Liver (tissue), 9 donors: Measurements from ENCODE around the gene TMEM123. TPM values are rescaled to one million over a fixed set of nuclear protein-coding genes. Genes with fewer than 3 reads are reported as not detected.
A peak's percentile ranks its signal among the peaks of the same experiment; 100 is the strongest.

Experiments
- DNase-seq: peaks from one replicate; pipeline ENCODE4 v3.0.0-alpha.2; 2017; ENCODE audit warnings: low spot score
- H3K27ac ChIP-seq, 2 donors: one replicate each; pipeline ENCODE4 v1.7.0; 2013; ENCODE audit warnings: inconsistent platforms in 2 of 2, low read length in 2 of 2, control low read depth in 1 of 2, low read depth in 1 of 2, mild to moderate bottlenecking in 1 of 2
- H3K27me3 ChIP-seq, 4 donors: one replicate each; pipeline versions ENCODE4 v1.6.1 to v1.7.0; 2013; ENCODE audit warnings: low read length in 3 of 4, inconsistent platforms in 1 of 4, mild to moderate bottlenecking in 1 of 4, moderate library complexity in 1 of 4; ENCODE audit not compliant: control insufficient read depth in 4 of 4, insufficient read depth in 4 of 4
- H3K36me3 ChIP-seq, 4 donors: one replicate each; pipeline versions ENCODE4 v1.6.1 to v1.7.0; 2013; ENCODE audit warnings: low read length in 3 of 4, mild to moderate bottlenecking in 3 of 4, low read depth in 1 of 4, moderate library complexity in 1 of 4; ENCODE audit not compliant: control insufficient read depth in 4 of 4, insufficient read depth in 3 of 4
- H3K4me1 ChIP-seq, 4 donors: one replicate each; pipeline versions ENCODE4 v1.6.1 to v1.7.0; 2013; ENCODE audit warnings: low read length in 3 of 4, mild to moderate bottlenecking in 3 of 4, moderate library complexity in 1 of 4; ENCODE audit not compliant: control insufficient read depth in 4 of 4, insufficient read depth in 4 of 4
- H3K4me3 ChIP-seq, 3 donors: one replicate each; pipeline versions ENCODE4 v1.6.1 to v1.7.0; 2013; ENCODE audit warnings: low read length in 3 of 3, control low read depth in 1 of 3, low read depth in 1 of 3, mild to moderate bottlenecking in 1 of 3
- H3K9ac ChIP-seq, 2 donors: one replicate each; pipeline ENCODE4 v1.7.0; 2013; ENCODE audit warnings: low read length in 2 of 2, mild to moderate bottlenecking in 2 of 2, moderate library complexity in 2 of 2, control low read depth in 1 of 2, low read depth in 1 of 2
- H3K9me3 ChIP-seq, 4 donors: one replicate each; pipeline versions ENCODE4 v1.6.1 to v1.7.0; 2013; ENCODE audit warnings: low read length in 3 of 4; ENCODE audit not compliant: control insufficient read depth in 4 of 4
- EGR1 ChIP-seq, 2 donors: IDR thresholded peaks; 2 replicates each; pipeline ENCODE4 v1.6.1; 2016 to 2018; ENCODE audit warnings: antibody characterized with exemption in 2 of 2, low read depth in 2 of 2
- FOXA1 ChIP-seq: IDR thresholded peaks from 2 replicates; pipeline ENCODE4 v1.6.1; 2016; ENCODE audit warnings: antibody characterized with exemption
- FOXA2 ChIP-seq: IDR thresholded peaks from 2 replicates; pipeline ENCODE4 v1.6.1; 2016; ENCODE audit warnings: antibody characterized with exemption
- GABPA ChIP-seq, 2 donors: IDR thresholded peaks in 1 of 2; conservative IDR thresholded peaks in 1 of 2; 2 replicates each; pipeline ENCODE4 v1.6.1; 2016; ENCODE audit warnings: antibody characterized with exemption in 2 of 2, mild to moderate bottlenecking in 1 of 2, moderate library complexity in 1 of 2
- HNF4A ChIP-seq, 2 donors: conservative IDR thresholded peaks; 2 replicates each; pipeline ENCODE4 v1.6.1; 2016; ENCODE audit warnings: antibody characterized with exemption in 2 of 2, mild to moderate bottlenecking in 2 of 2
- HNF4G ChIP-seq: IDR thresholded peaks from 2 replicates; pipeline ENCODE4 v1.6.1; 2016; ENCODE audit warnings: antibody characterized with exemption
- JUND ChIP-seq, 2 donors: IDR thresholded peaks; 2 replicates each; pipeline ENCODE4 v1.6.1; 2016; ENCODE audit warnings: antibody characterized with exemption in 2 of 2
- NR2F2 ChIP-seq: IDR thresholded peaks from 2 replicates; pipeline ENCODE4 v1.6.1; 2016; ENCODE audit warnings: antibody characterized with exemption
- RAD21 ChIP-seq, 2 donors: IDR thresholded peaks; 2 replicates each; pipeline ENCODE4 v1.6.1; 2016; ENCODE audit warnings: antibody characterized with exemption in 2 of 2, mild to moderate bottlenecking in 2 of 2
- RXRA ChIP-seq, 2 donors: IDR thresholded peaks; 2 replicates each; pipeline ENCODE4 v1.6.1; 2017 to 2018; ENCODE audit warnings: antibody characterized with exemption in 2 of 2, mild to moderate bottlenecking in 1 of 2
- SP1 ChIP-seq: IDR thresholded peaks from 2 replicates; pipeline ENCODE4 v1.6.1; 2018; ENCODE audit warnings: antibody characterized with exemption, mild to moderate bottlenecking
- TAF1 ChIP-seq: conservative IDR thresholded peaks from 2 replicates; pipeline ENCODE4 v1.6.1; 2016; ENCODE audit warnings: antibody characterized with exemption, mild to moderate bottlenecking
- YY1 ChIP-seq: IDR thresholded peaks from 2 replicates; pipeline ENCODE4 v1.6.1; 2016; ENCODE audit warnings: antibody characterized with exemption, mild to moderate bottlenecking
- WGBS: extraction: QIAGEN DNeasy Blood & Tissue Kit; methylation state at CpG from one replicate; pipeline ENCODE4 v1.1.7; 2013; 5-methylcytosine and 5-hydroxymethylcytosine counted together
- polyA plus RNA-seq, 2 donors: library from polyadenylated mRNA; stranded (reverse) in 1 of 2; unstranded in 1 of 2; fragments of 200-250 nt in 1 of 2; fragments of >200 nt in 1 of 2; fragmentation: Nextera tagmentation in 1 of 2; extraction: Ambion mirVana in 1 of 2; gene quantifications; one replicate each; pipeline versions ENCODE4 v1.2.1 to v1.2.3, GENCODE V29; 2013 to 2015
- total RNA-seq, 2 donors: library from RNA; depleted of rRNA; stranded (reverse); fragments of >200 nt; gene quantifications; one replicate each; pipeline ENCODE4 v1.2.3, GENCODE V29; 2014
- TF ChIP-seq, protein P1 (sequence below): IDR thresholded peaks from 2 replicates; pipeline ENCODE4 v1.6.1; 2016; ENCODE audit warnings: antibody characterized with exemption
- TF ChIP-seq, protein P2 (sequence below): IDR thresholded peaks from 2 replicates; pipeline ENCODE4 v1.6.1; 2016; ENCODE audit warnings: antibody characterized with exemption, mild to moderate bottlenecking
- TF ChIP-seq, protein P3 (sequence below): IDR thresholded peaks from 2 replicates; pipeline ENCODE4 v1.6.1; 2016; ENCODE audit warnings: antibody characterized with exemption
- TF ChIP-seq, protein P4 (sequence below): fragments of 150-350 bp; IDR thresholded peaks from 2 replicates; pipeline ENCODE4 v1.5.1; 2017; ENCODE audit warnings: improper control_type of control experiment, low read depth, low read length; ENCODE audit not compliant: missing input control
- TF ChIP-seq, protein P5 (sequence below): IDR thresholded peaks from 2 replicates; pipeline ENCODE4 v1.6.1; 2016; ENCODE audit warnings: antibody characterized with exemption
- donor health status: healthy.
- donor health status: healthy.
- donor health status: healthy.
- donor health status: healthy.
- donor health status: healthy.

Gene TMEM123
- total and polyA plus RNA-seq, 4 donors = 101 to 140 (median 107) TPM

GRCh38 chr11:102451041-102451680 lies 1.4 kb downstream of the TMEM123 start:
- peak overlapping the region; percentile 71 to 89 (median 79) for H3K4me3 ChIP-seq
- H3K4me1 ChIP-seq = peaks cover 5 to 64% (median 42%) of the 10 kb centered on the region in 4 donors
- H3K9ac ChIP-seq = peak overlapping the region; percentile 66 to 97
- WGBS = 9% methylated on average over 6 of the region's 6 CpGs
- no peak for TF ChIP-seq RAD21 (IDR thresholded peaks at IDR 0.05)
- TF ChIP-seq, protein P1, sequence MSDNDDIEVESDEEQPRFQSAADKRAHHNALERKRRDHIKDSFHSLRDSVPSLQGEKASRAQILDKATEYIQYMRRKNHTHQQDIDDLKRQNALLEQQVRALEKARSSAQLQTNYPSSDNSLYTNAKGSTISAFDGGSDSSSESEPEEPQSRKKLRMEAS = no peak
- TF ChIP-seq JUND (IDR thresholded peaks at IDR 0.05) = no peak
- TF ChIP-seq HNF4G = no peak
- no peak for TF ChIP-seq YY1
- TF ChIP-seq GABPA (IDR thresholded peaks at IDR 0.05 in 1 of 2, conservative IDR thresholded peaks at IDR 0.05 in 1 of 2) = no peak
- TF ChIP-seq, protein P2, sequence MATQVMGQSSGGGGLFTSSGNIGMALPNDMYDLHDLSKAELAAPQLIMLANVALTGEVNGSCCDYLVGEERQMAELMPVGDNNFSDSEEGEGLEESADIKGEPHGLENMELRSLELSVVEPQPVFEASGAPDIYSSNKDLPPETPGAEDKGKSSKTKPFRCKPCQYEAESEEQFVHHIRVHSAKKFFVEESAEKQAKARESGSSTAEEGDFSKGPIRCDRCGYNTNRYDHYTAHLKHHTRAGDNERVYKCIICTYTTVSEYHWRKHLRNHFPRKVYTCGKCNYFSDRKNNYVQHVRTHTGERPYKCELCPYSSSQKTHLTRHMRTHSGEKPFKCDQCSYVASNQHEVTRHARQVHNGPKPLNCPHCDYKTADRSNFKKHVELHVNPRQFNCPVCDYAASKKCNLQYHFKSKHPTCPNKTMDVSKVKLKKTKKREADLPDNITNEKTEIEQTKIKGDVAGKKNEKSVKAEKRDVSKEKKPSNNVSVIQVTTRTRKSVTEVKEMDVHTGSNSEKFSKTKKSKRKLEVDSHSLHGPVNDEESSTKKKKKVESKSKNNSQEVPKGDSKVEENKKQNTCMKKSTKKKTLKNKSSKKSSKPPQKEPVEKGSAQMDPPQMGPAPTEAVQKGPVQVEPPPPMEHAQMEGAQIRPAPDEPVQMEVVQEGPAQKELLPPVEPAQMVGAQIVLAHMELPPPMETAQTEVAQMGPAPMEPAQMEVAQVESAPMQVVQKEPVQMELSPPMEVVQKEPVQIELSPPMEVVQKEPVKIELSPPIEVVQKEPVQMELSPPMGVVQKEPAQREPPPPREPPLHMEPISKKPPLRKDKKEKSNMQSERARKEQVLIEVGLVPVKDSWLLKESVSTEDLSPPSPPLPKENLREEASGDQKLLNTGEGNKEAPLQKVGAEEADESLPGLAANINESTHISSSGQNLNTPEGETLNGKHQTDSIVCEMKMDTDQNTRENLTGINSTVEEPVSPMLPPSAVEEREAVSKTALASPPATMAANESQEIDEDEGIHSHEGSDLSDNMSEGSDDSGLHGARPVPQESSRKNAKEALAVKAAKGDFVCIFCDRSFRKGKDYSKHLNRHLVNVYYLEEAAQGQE = no peak
- no peak for TF ChIP-seq FOXA1
- TF ChIP-seq RXRA (IDR thresholded peaks at IDR 0.05) = no peak
- TF ChIP-seq, protein P3, sequence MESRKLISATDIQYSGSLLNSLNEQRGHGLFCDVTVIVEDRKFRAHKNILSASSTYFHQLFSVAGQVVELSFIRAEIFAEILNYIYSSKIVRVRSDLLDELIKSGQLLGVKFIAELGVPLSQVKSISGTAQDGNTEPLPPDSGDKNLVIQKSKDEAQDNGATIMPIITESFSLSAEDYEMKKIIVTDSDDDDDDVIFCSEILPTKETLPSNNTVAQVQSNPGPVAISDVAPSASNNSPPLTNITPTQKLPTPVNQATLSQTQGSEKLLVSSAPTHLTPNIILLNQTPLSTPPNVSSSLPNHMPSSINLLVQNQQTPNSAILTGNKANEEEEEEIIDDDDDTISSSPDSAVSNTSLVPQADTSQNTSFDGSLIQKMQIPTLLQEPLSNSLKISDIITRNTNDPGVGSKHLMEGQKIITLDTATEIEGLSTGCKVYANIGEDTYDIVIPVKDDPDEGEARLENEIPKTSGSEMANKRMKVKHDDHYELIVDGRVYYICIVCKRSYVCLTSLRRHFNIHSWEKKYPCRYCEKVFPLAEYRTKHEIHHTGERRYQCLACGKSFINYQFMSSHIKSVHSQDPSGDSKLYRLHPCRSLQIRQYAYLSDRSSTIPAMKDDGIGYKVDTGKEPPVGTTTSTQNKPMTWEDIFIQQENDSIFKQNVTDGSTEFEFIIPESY = no peak
- no peak for TF ChIP-seq SP1
- no peak for TF ChIP-seq NR2F2
- TF ChIP-seq, protein P4, sequence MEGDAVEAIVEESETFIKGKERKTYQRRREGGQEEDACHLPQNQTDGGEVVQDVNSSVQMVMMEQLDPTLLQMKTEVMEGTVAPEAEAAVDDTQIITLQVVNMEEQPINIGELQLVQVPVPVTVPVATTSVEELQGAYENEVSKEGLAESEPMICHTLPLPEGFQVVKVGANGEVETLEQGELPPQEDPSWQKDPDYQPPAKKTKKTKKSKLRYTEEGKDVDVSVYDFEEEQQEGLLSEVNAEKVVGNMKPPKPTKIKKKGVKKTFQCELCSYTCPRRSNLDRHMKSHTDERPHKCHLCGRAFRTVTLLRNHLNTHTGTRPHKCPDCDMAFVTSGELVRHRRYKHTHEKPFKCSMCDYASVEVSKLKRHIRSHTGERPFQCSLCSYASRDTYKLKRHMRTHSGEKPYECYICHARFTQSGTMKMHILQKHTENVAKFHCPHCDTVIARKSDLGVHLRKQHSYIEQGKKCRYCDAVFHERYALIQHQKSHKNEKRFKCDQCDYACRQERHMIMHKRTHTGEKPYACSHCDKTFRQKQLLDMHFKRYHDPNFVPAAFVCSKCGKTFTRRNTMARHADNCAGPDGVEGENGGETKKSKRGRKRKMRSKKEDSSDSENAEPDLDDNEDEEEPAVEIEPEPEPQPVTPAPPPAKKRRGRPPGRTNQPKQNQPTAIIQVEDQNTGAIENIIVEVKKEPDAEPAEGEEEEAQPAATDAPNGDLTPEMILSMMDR = no peak
- TF ChIP-seq HNF4A (conservative IDR thresholded peaks at IDR 0.05) = no peak
- TF ChIP-seq FOXA2 = no peak
- TF ChIP-seq, protein P5, sequence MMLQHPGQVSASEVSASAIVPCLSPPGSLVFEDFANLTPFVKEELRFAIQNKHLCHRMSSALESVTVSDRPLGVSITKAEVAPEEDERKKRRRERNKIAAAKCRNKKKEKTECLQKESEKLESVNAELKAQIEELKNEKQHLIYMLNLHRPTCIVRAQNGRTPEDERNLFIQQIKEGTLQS = no peak
- TF ChIP-seq TAF1 = no peak
- no peak for TF ChIP-seq EGR1 (IDR thresholded peaks at IDR 0.05; ENCODE audit: low read depth in 2 of 2)
- no peak for DNase-seq
- H3K27me3 ChIP-seq = no peaks in the 10 kb centered on the region
- peak overlapping the region; percentile 98 to 99 for H3K27ac ChIP-seq
- H3K36me3 ChIP-seq = peaks cover 0 to 23% (median 10%) of the 10 kb centered on the region in 4 donors
- no peaks in the 10 kb centered on the region for H3K9me3 ChIP-seq
